Endothelial cell of umbilical vein (primary cell): ENCODE measurements around the gene ABCA7. TPM values are rescaled to one million over a fixed set of nuclear protein-coding genes. Genes with fewer than 3 reads are reported as not detected.

Experiments
- BruUV-seq: library from RNA; stranded (reverse); fragments of 400-500 nt; replicated peaks from 2 replicates; lab custom pipeline; 2021; lab: Mats Ljungman, UMichigan
- CTCF ChIA-PET: fragments of 300-600, 350-600 bp; sonication (Branson Sonifier 250); formaldehyde crosslinking; loops from one replicate; lab custom pipeline; 2021; ENCODE audit warnings: antibody characterized with exemption, inconsistent platforms; lab: Charles Lee
- POLR2A ChIA-PET: fragments of 300-600, 350-600 bp; sonication (Branson Sonifier 250); formaldehyde crosslinking; loops from one replicate; lab custom pipeline; 2021; ENCODE audit warnings: antibody characterized with exemption, inconsistent platforms; lab: Charles Lee
- DNase-seq: peaks from one replicate; pipeline ENCODE4 v3.0.0-alpha.2; 2011; ENCODE audit warnings: low read depth, low spot score
- FAIRE-seq: peaks from 2 replicates; lab custom pipeline; 2011; peaks lifted over from hg19 to GRCh38; lab: Jason Lieb, UNC
- H2AFZ ChIP-seq: 2 replicates; pipeline ENCODE4 v1.6.0; 2012; ENCODE audit warnings: low read depth, low read length, control low read depth, inconsistent platforms
- H3K27ac ChIP-seq: 2 replicates; pipeline ENCODE4 v1.5.1; 2011; ENCODE audit warnings: low read depth, mild to moderate bottlenecking, control low read depth, low read length, moderate library complexity; ENCODE audit not compliant: insufficient read depth
- H3K27me3 ChIP-seq, 2 experiments: 2 replicates each; pipeline versions ENCODE4 v1.6.0 to v1.6.1; 2011; ENCODE audit warnings: low read length in 2 of 2, mixed read lengths in 1 of 2; ENCODE audit not compliant: control insufficient read depth in 2 of 2, insufficient read depth in 2 of 2
- H3K36me3 ChIP-seq, 2 experiments: 2 replicates in 1 of 2; 3 replicates in 1 of 2; pipeline ENCODE4 v1.5.1; 2011; ENCODE audit warnings: low read length in 2 of 2, mild to moderate bottlenecking in 1 of 2, moderate library complexity in 1 of 2; ENCODE audit not compliant: control insufficient read depth in 2 of 2, insufficient read depth in 2 of 2; ENCODE audit errors: extremely low read depth in 1 of 2
- H3K4me1 ChIP-seq: 3 replicates; pipeline ENCODE4 v1.5.1; 2011; ENCODE audit warnings: mild to moderate bottlenecking, low read length; ENCODE audit not compliant: control insufficient read depth, insufficient read depth; ENCODE audit errors: extremely low read depth
- H3K4me2 ChIP-seq: 2 replicates; pipeline ENCODE4 v1.6.1; 2011; ENCODE audit warnings: low read length, control low read depth, mixed read lengths; ENCODE audit not compliant: insufficient read depth
- H3K4me3 ChIP-seq, 3 experiments: fragments of 200-600 bp in 1 of 3; sonication (generic), shearing (Covaris generic) in 1 of 3; replicated peaks in 1 of 3; 2 replicates each; pipeline ENCODE4 v1.5.1; 2011 to 2016; ENCODE audit warnings: control low read depth in 3 of 3, low read length in 3 of 3, mild to moderate bottlenecking in 2 of 3, inconsistent platforms in 1 of 3, low read depth in 1 of 3, moderate library complexity in 1 of 3; ENCODE audit not compliant: insufficient read depth in 1 of 3
- H3K79me2 ChIP-seq: 2 replicates; pipeline ENCODE4 v1.6.0; 2012; ENCODE audit warnings: low read length, inconsistent platforms; ENCODE audit not compliant: control insufficient read depth, insufficient read depth
- H3K9ac ChIP-seq: replicated peaks from 2 replicates; pipeline ENCODE3; 2011; ENCODE audit warnings: low read length, control low read depth; ENCODE audit not compliant: insufficient read depth; ENCODE audit errors: extremely low read depth
- H3K9me1 ChIP-seq: replicated peaks from 3 replicates; pipeline ENCODE4 v1.6.0; 2011; ENCODE audit warnings: mild to moderate bottlenecking, low read length; ENCODE audit not compliant: control insufficient read depth, insufficient read depth; ENCODE audit errors: extremely low read depth
- H3K9me3 ChIP-seq: replicated peaks from 2 replicates; pipeline ENCODE4 v1.5.1; 2012; ENCODE audit warnings: low read length, inconsistent platforms; ENCODE audit not compliant: control insufficient read depth, insufficient read depth
- H4K20me1 ChIP-seq: replicated peaks from 2 replicates; pipeline ENCODE3; 2011; ENCODE audit warnings: mild to moderate bottlenecking, low read length; ENCODE audit not compliant: control insufficient read depth, insufficient read depth; ENCODE audit errors: extremely low read depth
- CTCF ChIP-seq, 2 donors: IDR thresholded peaks; 1 replicate in 1 of 2; 2 replicates in 1 of 2; pipeline ENCODE4 v1.5.1; 2011; ENCODE audit warnings: low read length in 2 of 2, mild to moderate bottlenecking in 2 of 2, moderate library complexity in 2 of 2, control low read depth in 1 of 2, inconsistent platforms in 1 of 2, low read depth in 1 of 2; ENCODE audit not compliant: insufficient read depth in 1 of 2; ENCODE audit errors: extremely low read depth in 1 of 2
- EZH2 ChIP-seq: IDR thresholded peaks from 2 replicates; pipeline ENCODE4 v1.6.1; 2012; ENCODE audit warnings: borderline replicate concordance, low read depth, mild to moderate bottlenecking, moderate library complexity, low read length, inconsistent platforms; ENCODE audit not compliant: severe bottlenecking
- MAX ChIP-seq: IDR thresholded peaks from 2 replicates; pipeline ENCODE4 v1.6.1; 2011; ENCODE audit not compliant: insufficient read depth, insufficient read length
- MYC ChIP-seq: IDR thresholded peaks from one replicate; pipeline ENCODE4 v1.6.1; 2011; ENCODE audit warnings: mild to moderate bottlenecking, low read depth, low read length
- POLR2A ChIP-seq: IDR thresholded peaks from 2 replicates; pipeline ENCODE4 v1.6.1; 2012; ENCODE audit warnings: low read depth, mild to moderate bottlenecking, control low read depth, low read length
- dilution Hi-C: fragments of 300-500 bp; cut with MboI; formaldehyde crosslinking; loops from one replicate; pipeline ENCODE4 v1.15.0; 2019; ENCODE audit warnings: low sequenced_read_pairs; ENCODE audit not compliant: extremely low pct_ligation_motif_present
- intact Hi-C: fragments of 100-400 bp; cut with micrococcal nuclease; formaldehyde crosslinking; loops from one replicate; pipeline ENCODE4 v1.10.0; 2022
- polyA plus RNA-seq, 4 experiments: library from polyadenylated mRNA; depleted of rRNA in 3 of 4; stranded (reverse) in 3 of 4; unstranded in 1 of 4; fragments of >200 nt; gene quantifications; 2 replicates each; pipeline versions ENCODE4 v1.2.1 to v1.2.3, GENCODE V29; 2011 to 2012; ENCODE audit warnings: missing spikeins in 1 of 4
- total RNA-seq: library from RNA; stranded (reverse); gene quantifications from 2 replicates; pipeline ENCODE4 v1.2.3, GENCODE V29; 2021

The ABCA7 gene
- total and polyA plus RNA-seq, 2 donors (not counting 3 experiments of a cell fraction or from before 2014, with no cell fraction given), result 5.7 to 9.8 TPM

DNA sequence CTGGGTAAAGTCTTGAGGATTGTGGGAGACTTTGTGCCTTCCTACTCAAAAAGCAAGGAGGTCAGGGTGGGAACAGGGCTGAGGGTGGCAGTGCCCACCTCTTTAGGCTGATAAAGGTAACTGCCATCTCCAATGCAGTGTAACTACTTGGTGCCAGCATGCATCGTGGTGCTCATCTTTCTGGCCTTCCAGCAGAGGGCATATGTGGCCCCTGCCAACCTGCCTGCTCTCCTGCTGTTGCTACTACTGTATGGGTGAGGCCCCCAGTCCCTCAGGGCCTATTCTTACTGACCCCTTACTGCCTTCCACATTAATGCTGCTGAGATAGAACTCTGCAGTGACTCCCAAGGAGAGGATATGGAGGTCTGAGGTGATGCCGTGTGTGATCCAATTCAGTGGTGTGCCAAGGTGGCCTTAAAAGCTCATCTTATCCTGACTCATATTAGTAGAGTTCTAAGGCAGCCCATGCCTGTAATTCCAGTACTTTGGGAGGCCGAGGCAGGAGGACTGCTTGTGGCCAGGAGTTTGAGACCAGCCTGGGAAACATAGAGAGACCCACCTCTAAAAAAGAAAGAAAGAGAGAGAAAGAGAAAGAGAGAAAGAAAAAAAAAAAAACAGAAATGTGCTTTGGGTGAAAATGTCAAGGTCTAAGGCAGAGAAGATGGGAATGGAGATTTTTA lies 17.4 kb downstream of the ABCA7 start:
- H3K9ac ChIP-seq, result no peak overlapping the region
- CTCF ChIA-PET, result interaction anchor here (0.9 to 1.7 kb wide), 7 partner anchors 9 to 157 kb away, joined by 3 to 7 read pairs (median 3); partner anchors contain the start of genes ARHGAP45 and GPX4
- FAIRE-seq (peak; percentile 70), DNase-seq (peak; percentile 29)
- intact Hi-C loops, result no loop called here
- dilution Hi-C loops, result no loop called here
- H3K9me1 ChIP-seq, result no peaks in the 10 kb centered on the region
- TF ChIP-seq MAX (no peak), MYC (no peak), EZH2 (no peak), POLR2A (no peak), CTCF (IDR thresholded peaks at IDR 0.05; ENCODE audit: extremely low read depth in 1 of 2, insufficient read depth in 1 of 2, low read depth in 1 of 2, low read length in 2 of 2) (peak in 1 of 2 donors; percentile 19)
- H3K4me3 ChIP-seq, result no peak overlapping the region
- no peaks in the 10 kb centered on the region for H3K36me3 ChIP-seq
- POLR2A ChIA-PET, result no interaction called here
- H4K20me1 ChIP-seq, result no peaks in the 10 kb centered on the region
- no peaks in the 10 kb centered on the region for H3K79me2 ChIP-seq
- BruUV-seq, result no TSS peak
- H3K4me2 ChIP-seq, result no peak overlapping the region
- H3K9me3 ChIP-seq, result no peaks in the 10 kb centered on the region
- H3K4me1 ChIP-seq, result no peaks in the 10 kb centered on the region
- no peak overlapping the region for H3K27ac ChIP-seq
- H2AFZ ChIP-seq, result no peak overlapping the region
- H3K27me3 ChIP-seq, result no peaks in the 10 kb centered on the region
